Neutrophil (primary cell): ENCODE data around the gene ZNF740.
"Not testable (repeated sequence)": the region's sequence is repeated elsewhere in the genome, so short reads cannot be mapped to it uniquely, and the experiment has no call there.

ENCODE experiments used
- H3K27ac ChIP-seq: fragments of 200-600 bp; sonication (generic); 2 replicates; pipeline ENCODE4 v1.5.1; 2016; ENCODE audit warnings: mild to moderate bottlenecking, moderate library complexity
- H3K27me3 ChIP-seq: fragments of 200-600 bp; sonication (generic); 2 replicates; pipeline ENCODE4 v1.6.0; 2016; ENCODE audit warnings: mild to moderate bottlenecking
- H3K36me3 ChIP-seq: fragments of 200-600 bp; sonication (generic); 2 replicates; pipeline ENCODE4 v1.5.1; 2017
- H3K4me1 ChIP-seq, 2 experiments: fragments of 200-600 bp in 1 of 2; sonication (generic) in 1 of 2; 1 replicate in 1 of 2; 2 replicates in 1 of 2; pipeline versions ENCODE4 v1.5.1 to v1.6.1; 2013 to 2016; ENCODE audit warnings: low read depth in 1 of 2, low read length in 1 of 2, mild to moderate bottlenecking in 1 of 2, moderate library complexity in 1 of 2; ENCODE audit not compliant: control insufficient read depth in 1 of 2, insufficient read depth in 1 of 2
- H3K4me3 ChIP-seq, 2 experiments: fragments of 200-600 bp in 1 of 2; sonication (generic) in 1 of 2; 1 replicate in 1 of 2; 2 replicates in 1 of 2; pipeline ENCODE4 v1.5.1; 2013 to 2016; ENCODE audit warnings: low read depth in 1 of 2, low read length in 1 of 2, mild to moderate bottlenecking in 1 of 2, moderate library complexity in 1 of 2
- H3K9me3 ChIP-seq: fragments of 200-600 bp; sonication (generic); 2 replicates; pipeline ENCODE4 v1.5.1; 2016
- CTCF ChIP-seq: fragments of 200-600 bp; sonication (generic); IDR thresholded peaks from 2 replicates; pipeline ENCODE4 v1.5.1; 2016; ENCODE audit warnings: antibody characterized with exemption

The ZNF740 gene

GRCh38 chr12:53201177-53201541, 20.6 kb downstream of the ZNF740 start:
- H3K9me3 ChIP-seq: no peaks in the 10 kb centered on the region
- no peak for TF ChIP-seq CTCF
- H3K36me3 ChIP-seq: no peaks in the 10 kb centered on the region
- peaks cover 43% of the 10 kb centered on the region for H3K27me3 ChIP-seq
- H3K27ac ChIP-seq: no peak overlapping the region
- no peak overlapping the region for H3K4me3 ChIP-seq
- peaks cover 4 to 8% of the 10 kb centered on the region in 2 experiments for H3K4me1 ChIP-seq

GRCh38 chr12:53201639-53202038, 21.1 kb downstream of the ZNF740 start:
- peaks cover 39% of the 10 kb centered on the region for H3K27me3 ChIP-seq
- H3K36me3 ChIP-seq: no peaks in the 10 kb centered on the region
- no peak overlapping the region for H3K27ac ChIP-seq
- H3K9me3 ChIP-seq: no peaks in the 10 kb centered on the region
- no peak for TF ChIP-seq CTCF
- H3K4me3 ChIP-seq: no peak overlapping the region
- H3K4me1 ChIP-seq: peaks cover 4 to 8% of the 10 kb centered on the region in 2 experiments

DNA sequence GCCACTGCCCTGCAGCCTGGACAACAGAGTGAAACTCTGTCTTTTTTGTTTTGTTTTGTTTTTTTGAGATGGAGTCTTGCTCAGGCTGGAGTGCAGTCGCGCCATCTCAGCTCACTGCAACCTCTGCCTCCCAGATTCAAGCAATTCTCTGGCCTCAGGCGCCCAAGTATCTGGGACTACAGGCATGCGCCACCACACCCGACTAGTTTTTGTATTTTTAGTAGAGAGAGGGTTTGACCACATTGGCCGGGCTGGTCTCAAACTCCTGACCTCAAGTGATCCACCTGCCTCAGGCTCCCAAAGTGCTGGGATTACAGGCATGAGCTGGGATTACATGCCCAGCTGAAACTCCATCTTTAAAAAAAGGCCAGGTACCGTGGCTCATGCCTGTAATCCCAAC, 21.8 kb downstream of the ZNF740 start:
- H3K9me3 ChIP-seq, H3K27ac ChIP-seq, H3K36me3 ChIP-seq, H3K4me3 ChIP-seq: not testable (repeated sequence)
- H3K4me1 ChIP-seq: peaks cover 4 to 14% of the 10 kb centered on the region in 2 experiments
- H3K27me3 ChIP-seq: peaks cover 32% of the 10 kb centered on the region

GRCh38 chr12:53204351-53204750, 23.8 kb downstream of the ZNF740 start:
- TF ChIP-seq CTCF: no peak
- no peaks in the 10 kb centered on the region for H3K36me3 ChIP-seq
- H3K4me3 ChIP-seq: no peak overlapping the region
- H3K9me3 ChIP-seq: no peaks in the 10 kb centered on the region
- H3K4me1 ChIP-seq: peaks cover 12 to 25% of the 10 kb centered on the region in 2 experiments
- no peak overlapping the region for H3K27ac ChIP-seq
- peaks cover 12% of the 10 kb centered on the region for H3K27me3 ChIP-seq

GRCh38 chr12:53205747-53206419, 25.4 kb downstream of the ZNF740 start:
- no peak overlapping the region for H3K4me3 ChIP-seq

More at GRCh38 chr12:53205747-53206419, 25.4 kb downstream of the ZNF740 start:
- peaks cover 7% of the 10 kb centered on the region for H3K27me3 ChIP-seq
- no peak overlapping the region for H3K27ac ChIP-seq
- H3K36me3 ChIP-seq: no peaks in the 10 kb centered on the region
- no peak for TF ChIP-seq CTCF
- H3K4me1 ChIP-seq: peaks cover 18 to 37% of the 10 kb centered on the region in 2 experiments
- H3K9me3 ChIP-seq: no peaks in the 10 kb centered on the region
